T-helper 1 cell treated with Interleukin-12 subunit alpha and Interleukin-12 subunit beta and Interleukin-4 antibody, amounts not matched to agents 30 μg/mL and 1 μg/mL, for 36 hours (primary cell): ENCODE measurements around the gene EFNA2.
A peak's percentile ranks its signal among the peaks of the same experiment; 100 is the strongest.

Experiments used
- H3K27ac Mint-ChIP-seq: one replicate; pipeline ENCODE4 v1.8.0; 2021; ENCODE audit warnings: mild to moderate bottlenecking, mixed read lengths
- H3K27me3 Mint-ChIP-seq: one replicate; pipeline ENCODE4 v1.8.0; 2021; ENCODE audit warnings: low read depth, mixed read lengths
- H3K36me3 Mint-ChIP-seq: one replicate; pipeline ENCODE4 v1.8.0; 2021; ENCODE audit warnings: low read depth, mixed read lengths
- H3K4me1 Mint-ChIP-seq: one replicate; pipeline ENCODE4 v1.8.0; 2021; ENCODE audit warnings: low read depth, mixed read lengths
- H3K4me3 Mint-ChIP-seq: one replicate; pipeline ENCODE4 v1.8.0; 2021; ENCODE audit warnings: mild to moderate bottlenecking, moderate library complexity, mixed read lengths
- H3K9me3 Mint-ChIP-seq: one replicate; pipeline ENCODE4 v1.8.0; 2021; ENCODE audit warnings: mixed read lengths

Gene EFNA2

DNA sequence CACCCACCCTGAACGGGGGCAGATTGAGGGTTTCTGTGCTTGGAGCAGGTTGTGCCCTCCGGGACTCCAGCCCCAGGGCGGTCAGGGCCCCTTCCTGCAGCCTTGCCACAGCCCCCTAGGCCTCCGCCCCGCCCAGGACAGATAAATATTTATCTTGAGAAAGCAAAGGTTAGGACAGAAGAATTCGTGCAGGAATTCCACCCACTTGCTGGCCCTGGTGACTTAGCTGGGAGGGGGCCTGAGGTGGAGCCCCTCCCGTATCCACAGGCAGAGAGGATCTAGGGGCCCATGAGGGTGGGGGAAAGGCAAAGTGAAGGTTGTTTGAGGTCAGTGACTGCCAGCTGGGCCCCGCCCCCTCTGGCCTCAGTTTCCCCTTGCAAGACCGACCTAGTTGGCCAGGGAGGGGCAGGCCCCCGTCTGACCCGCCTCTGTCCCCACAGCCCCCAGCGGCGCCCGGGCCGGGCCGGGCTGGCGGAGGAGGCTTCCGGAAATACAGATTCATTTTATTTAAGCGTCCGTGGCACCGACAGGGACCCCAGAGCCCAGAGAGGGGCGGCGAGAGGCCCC lies 32.1 kb upstream of the EFNA2 start:
- H3K27ac Mint-ChIP-seq, result peak overlapping the region; percentile 85
- H3K27me3 Mint-ChIP-seq, result no peaks in the 10 kb centered on the region
- H3K36me3 Mint-ChIP-seq, result peaks cover 33% of the 10 kb centered on the region
- H3K9me3 Mint-ChIP-seq, result no peaks in the 10 kb centered on the region
- peaks cover 19% of the 10 kb centered on the region for H3K4me1 Mint-ChIP-seq
- H3K4me3 Mint-ChIP-seq, result peak overlapping the region; percentile 77

DNA sequence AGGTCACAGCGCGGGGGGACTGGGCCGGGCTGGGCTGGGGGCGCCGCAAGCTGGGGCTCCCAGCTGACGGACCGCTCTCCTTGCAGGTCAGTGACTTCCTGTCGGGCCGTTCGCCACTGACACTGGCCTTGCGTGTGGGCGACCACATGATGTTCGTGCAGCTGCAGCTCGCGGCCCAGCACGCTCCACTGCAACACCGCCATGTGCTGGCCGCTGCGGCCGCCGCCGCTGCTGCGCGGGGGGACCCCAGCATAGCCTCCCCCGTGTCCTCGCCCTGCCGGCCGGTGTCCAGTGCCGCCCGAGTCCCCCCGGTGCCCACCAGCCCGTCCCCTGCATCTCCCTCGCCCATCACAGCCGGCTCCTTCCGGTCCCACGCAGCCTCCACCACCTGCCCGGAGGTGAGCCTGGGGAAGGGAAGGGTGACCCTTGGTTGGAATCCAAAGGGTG lies 31.6 kb upstream of the EFNA2 start:
- no peaks in the 10 kb centered on the region for H3K27me3 Mint-ChIP-seq
- peak overlapping the region; percentile 55 for H3K27ac Mint-ChIP-seq
- H3K36me3 Mint-ChIP-seq, result peaks cover 38% of the 10 kb centered on the region
- H3K9me3 Mint-ChIP-seq, result no peaks in the 10 kb centered on the region
- peak overlapping the region; percentile 25 for H3K4me3 Mint-ChIP-seq
- H3K4me1 Mint-ChIP-seq, result peaks cover 23% of the 10 kb centered on the region

DNA sequence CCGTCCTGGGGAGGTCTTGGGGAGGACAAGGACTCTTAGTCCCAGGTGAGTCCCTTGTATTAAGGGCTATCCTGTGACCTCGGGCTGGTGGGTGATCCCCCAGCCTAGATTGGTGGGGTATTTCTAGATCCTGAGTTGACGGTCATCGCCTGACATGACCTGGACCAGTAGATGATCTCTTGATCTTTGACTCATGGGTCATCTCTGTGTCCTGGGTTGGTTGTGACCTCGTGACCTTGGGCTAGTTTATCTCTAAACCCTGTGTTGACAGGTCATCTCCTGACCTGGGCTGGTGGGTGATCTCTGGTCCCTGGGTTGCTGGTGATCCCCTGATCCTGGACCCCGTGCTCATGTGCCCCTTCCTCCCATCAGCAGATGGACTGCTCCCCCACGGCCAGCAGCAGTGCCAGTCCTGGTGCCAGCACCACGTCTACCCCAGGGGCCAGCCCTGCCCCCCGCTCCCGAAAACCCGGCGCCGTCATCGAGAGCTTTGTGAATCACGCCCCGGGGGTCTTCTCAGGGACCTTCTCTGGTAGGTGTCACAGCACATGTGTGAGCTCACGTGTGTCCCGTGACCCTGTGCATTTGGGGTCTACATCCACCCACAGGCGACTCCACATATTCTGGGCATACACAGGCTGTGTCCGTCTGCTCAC lies 31.0 kb upstream of the EFNA2 start:
- Mint-ChIP-seq H3K9me3 (no peaks in the 10 kb centered on the region), H3K36me3 (peaks cover 38% of the 10 kb centered on the region), H3K4me1 (peaks cover 27% of the 10 kb centered on the region), H3K27ac (peak overlapping the region; percentile 55), H3K4me3 (peak overlapping the region; percentile 25), H3K27me3 (no peaks in the 10 kb centered on the region)

DNA sequence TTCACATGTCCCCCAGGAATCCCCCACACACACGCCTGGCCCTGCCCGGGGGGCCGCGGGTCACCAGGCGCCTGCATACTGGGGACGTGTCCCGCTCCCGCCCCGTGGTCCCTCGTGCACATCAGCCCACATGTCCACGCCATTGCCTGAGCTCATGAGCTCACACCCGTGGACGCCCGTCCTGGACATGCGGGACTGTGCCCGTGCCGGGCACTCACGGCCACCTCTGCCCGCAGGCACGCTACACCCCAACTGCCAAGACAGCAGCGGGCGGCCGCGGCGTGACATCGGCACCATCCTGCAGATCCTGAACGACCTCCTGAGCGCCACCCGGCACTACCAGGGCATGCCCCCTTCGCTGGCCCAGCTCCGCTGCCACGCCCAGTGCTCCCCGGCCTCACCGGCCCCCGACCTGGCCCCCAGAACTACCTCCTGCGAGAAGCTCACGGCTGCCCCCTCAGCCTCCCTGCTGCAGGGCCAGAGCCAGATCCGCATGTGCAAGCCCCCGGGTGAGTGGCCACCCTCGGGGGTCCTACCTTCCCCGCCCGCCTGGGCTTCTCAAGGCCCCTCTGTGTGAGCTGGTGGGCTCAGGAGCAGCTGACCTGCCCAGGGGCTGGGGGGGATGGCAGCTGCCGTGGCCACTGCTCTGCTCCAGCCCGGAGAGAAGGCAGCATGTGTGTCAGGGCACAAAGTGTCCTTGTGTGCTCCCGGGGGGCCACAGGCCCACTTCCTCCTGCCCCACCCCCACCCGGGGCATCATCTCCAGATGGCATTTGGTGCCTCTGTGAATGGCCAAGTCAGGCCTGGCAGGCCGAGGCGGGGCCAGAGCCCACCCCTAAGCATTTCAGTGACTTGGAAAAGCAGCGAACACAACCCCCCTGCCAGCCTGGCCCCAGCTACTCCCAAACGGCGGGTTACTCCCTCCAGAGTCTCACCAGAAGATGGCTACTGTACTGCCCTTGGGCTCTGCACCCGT lies 30.2 kb upstream of the EFNA2 start:
- H3K27me3 Mint-ChIP-seq, result no peaks in the 10 kb centered on the region
- H3K4me1 Mint-ChIP-seq, result peaks cover 32% of the 10 kb centered on the region
- no peaks in the 10 kb centered on the region for H3K9me3 Mint-ChIP-seq
- no peak overlapping the region for H3K4me3 Mint-ChIP-seq
- peaks cover 36% of the 10 kb centered on the region for H3K36me3 Mint-ChIP-seq
- no peak overlapping the region for H3K27ac Mint-ChIP-seq

DNA sequence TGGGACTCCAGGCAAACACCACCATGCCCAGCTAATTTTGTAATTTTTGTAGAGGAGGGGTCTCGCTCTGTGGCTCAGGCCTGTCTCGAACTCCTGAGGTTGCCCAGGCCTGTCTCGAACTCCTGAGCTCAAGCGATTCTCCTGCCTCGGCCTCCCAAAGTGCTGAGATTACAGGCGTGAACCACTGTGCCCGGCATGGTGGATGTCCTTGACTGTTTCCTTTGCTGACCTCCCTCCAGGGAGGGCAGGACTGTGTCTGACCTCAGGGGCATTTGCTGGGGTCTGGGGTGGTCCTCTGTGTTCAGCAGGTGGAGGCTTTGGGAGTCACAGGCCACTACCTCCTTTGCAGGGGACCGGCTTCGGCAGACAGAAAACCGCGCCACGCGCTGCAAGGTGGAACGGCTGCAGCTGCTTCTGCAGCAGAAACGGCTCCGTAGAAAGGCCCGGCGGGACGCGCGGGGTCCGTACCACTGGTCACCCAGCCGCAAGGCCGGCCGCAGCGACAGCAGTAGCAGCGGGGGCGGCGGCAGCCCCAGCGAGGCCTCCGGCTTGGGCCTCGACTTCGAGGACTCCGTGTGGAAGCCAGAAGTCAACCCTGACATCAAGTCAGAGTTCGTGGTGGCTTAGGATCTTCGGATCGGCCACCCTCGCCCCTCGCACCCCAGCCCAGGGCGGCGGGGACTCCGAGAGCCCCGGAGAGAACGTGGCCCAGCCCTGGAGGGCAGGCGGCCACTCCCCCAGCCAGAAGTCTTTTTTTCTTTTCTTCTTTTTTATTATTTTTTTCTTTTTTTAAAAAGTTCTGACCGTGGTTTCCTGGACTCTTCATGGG lies 28.8 kb upstream of the EFNA2 start:
- peaks cover 39% of the 10 kb centered on the region for H3K4me1 Mint-ChIP-seq

DNA sequence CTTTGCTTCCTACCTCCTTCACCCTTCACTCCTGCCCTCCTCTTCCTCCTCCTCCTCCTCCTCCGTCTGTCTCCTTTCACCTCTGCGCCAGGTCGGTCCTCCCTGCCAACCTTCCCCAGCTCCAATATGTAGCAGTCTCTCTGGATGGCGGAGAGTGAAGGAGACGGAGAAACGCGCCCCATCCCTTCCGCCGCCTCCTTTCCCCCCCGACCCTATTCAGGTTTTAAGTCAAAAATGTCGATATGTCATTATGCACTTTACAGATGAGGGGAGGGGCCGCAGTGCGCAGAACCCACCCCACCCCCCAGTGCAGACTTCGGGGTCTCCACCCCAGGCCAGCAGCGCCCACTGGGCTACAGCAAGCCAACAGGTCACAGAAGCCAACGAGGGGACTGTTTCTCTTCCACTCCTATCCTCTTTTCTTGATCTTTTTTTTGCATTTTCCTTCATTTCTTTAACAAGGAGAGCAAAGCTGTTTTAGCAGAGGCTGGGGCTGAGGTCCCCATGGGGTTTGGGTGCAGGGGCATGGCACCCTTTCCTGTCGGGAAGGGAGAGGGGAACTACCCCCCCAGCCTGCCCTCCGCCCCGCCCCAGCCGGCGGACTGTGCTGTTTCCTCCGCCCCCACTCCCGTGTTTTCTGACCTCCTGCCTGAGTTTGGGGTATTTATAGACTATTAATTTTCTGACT lies 28.1 kb upstream of the EFNA2 start:
- H3K27me3 Mint-ChIP-seq, result no peaks in the 10 kb centered on the region
- peak overlapping the region; percentile 99 for H3K27ac Mint-ChIP-seq
- H3K9me3 Mint-ChIP-seq, result no peaks in the 10 kb centered on the region
- peaks cover 28% of the 10 kb centered on the region for H3K36me3 Mint-ChIP-seq
- H3K4me1 Mint-ChIP-seq, result peaks cover 40% of the 10 kb centered on the region
- H3K4me3 Mint-ChIP-seq, result peak overlapping the region; percentile 46

More for the DNA sequence above, 28.8 kb upstream of the EFNA2 start:
- no peaks in the 10 kb centered on the region for H3K9me3 Mint-ChIP-seq
- peak overlapping the region; percentile 50 for H3K27ac Mint-ChIP-seq
- peak overlapping the region; percentile 46 for H3K4me3 Mint-ChIP-seq
- peaks cover 31% of the 10 kb centered on the region for H3K36me3 Mint-ChIP-seq
- H3K27me3 Mint-ChIP-seq, result no peaks in the 10 kb centered on the region

DNA sequence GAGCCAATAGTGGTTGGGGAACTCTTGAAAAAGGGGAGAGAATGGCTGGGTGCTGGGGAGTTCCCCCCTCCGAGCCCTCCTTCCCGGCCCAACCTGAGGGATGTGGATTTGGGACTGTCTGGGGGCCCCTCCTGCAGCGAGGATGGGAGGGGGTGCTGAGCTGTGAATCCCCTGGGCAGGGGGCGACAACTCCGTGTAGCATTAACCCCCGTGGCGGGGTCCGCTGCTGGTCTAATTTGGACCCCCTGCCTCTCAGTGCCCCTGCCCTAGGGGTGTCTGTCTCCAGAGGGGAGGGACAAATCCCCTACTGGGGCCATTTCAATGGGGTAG lies 27.5 kb upstream of the EFNA2 start:
- Mint-ChIP-seq H3K36me3 (peaks cover 27% of the 10 kb centered on the region), H3K4me1 (peaks cover 41% of the 10 kb centered on the region), H3K9me3 (no peaks in the 10 kb centered on the region), H3K27ac (peak overlapping the region; percentile 99), H3K4me3 (peak overlapping the region; percentile 46), H3K27me3 (no peaks in the 10 kb centered on the region)

DNA sequence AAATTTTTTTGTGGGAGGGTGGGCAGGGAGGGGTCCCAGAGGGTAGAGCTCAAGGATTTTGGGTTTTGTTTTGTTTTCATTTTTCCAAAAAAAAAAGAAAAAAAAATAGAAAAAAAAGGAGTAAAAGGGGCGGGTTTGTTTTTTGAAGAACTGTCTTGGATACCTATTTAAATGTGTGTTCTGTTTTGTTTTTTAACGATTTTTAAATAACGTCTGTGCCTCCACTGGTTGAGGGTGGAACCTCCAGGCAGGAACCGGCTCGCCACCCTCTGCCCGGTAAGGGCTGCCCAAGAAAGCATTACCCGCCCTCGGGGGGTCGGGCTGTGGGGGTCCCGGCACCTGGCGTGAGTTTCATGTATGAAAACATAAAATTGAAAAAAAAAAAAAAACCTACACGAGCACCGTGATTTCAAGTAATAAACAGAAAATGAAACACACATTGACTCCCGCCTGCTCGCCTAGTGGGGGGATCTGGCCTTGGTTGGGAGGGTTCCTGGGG lies 26.9 kb upstream of the EFNA2 start:
- no peaks in the 10 kb centered on the region for H3K9me3 Mint-ChIP-seq
- peak overlapping the region; percentile 88 for H3K4me3 Mint-ChIP-seq
- peaks cover 39% of the 10 kb centered on the region for H3K4me1 Mint-ChIP-seq
- H3K27ac Mint-ChIP-seq, result peak overlapping the region; percentile 99
- peaks cover 22% of the 10 kb centered on the region for H3K36me3 Mint-ChIP-seq
- no peaks in the 10 kb centered on the region for H3K27me3 Mint-ChIP-seq

DNA sequence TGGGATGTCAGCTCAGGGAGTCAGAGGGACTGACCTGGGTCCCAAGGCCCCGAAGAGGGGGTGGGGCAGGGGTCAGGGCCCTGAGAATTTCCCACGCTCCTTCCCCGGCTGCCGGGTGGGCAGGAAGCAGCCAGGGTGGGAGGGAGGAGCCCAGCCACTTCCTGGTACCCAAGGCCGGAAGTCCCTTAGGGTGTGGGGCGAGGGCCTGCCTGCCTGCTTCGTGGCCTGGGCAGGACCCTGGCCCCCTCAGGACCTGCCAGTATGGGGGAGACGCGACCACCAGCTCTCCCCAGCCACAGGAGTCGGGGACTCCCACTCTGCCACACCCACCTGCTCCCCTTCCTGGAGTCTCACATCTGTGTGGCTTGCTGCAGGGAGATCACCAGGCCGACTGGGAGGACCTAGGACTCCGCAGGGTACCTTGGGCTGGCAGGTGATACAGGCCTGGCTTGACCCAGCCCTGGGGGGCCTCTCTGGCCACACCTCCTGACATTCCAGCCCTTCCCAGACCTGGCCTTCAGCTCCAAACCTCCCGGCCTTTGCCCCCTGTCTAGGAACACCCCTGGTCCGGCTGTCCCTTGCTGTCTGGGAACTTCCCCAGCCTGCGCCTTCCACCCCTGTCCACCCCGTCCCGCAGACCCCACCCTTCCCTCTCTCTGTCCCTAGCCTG lies 26.3 kb upstream of the EFNA2 start:
- Mint-ChIP-seq H3K4me3 (peak overlapping the region; percentile 88), H3K27ac (peak overlapping the region; percentile 99), H3K27me3 (no peaks in the 10 kb centered on the region), H3K4me1 (peaks cover 39% of the 10 kb centered on the region), H3K36me3 (peaks cover 22% of the 10 kb centered on the region), H3K9me3 (no peaks in the 10 kb centered on the region)

DNA sequence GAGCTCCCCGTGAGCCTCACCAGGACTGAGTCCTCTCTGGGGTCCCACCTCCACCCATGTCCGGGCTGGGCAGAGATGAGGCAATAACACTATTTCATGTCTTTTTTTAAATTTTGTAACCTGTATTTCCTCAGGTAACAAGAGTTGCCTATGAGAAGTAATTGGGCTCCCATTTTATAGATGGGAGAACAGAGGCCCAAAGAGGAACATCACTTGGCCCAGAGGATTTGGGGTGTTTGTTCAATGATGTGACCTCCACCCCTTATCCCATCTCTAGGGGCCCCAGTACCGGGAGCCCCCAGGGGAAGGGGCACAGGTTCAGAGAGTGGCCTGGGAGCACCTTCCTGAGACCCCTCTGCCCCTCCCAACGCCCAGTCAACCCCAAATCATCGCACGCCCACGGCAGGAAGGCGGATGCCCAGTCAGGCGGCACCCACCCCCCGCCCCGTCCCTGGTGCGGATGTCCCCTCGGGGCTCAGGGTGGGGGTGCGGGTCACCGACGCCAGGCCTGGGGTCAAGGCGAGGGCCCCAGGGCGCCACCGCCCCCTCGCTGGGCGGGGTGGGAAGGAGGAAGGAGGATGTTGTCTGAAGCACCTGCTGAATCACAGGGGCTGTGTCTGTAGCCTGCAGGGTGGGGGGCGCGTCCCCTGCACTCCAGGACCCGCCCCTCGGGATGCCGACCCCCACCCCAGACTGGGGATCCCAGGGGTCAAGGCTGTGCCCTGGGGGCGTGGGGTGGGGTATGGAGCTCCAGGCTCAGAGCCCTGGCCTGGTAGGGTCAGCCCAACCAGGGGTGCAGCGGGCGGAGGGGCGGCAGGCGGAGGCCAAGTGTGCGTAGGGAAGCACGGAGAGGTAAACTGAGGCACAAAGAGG lies 25.6 kb upstream of the EFNA2 start:
- H3K4me3 Mint-ChIP-seq, result peak overlapping the region; percentile 88
- peaks cover 17% of the 10 kb centered on the region for H3K36me3 Mint-ChIP-seq
- no peaks in the 10 kb centered on the region for H3K27me3 Mint-ChIP-seq
- peaks cover 35% of the 10 kb centered on the region for H3K4me1 Mint-ChIP-seq
- peak overlapping the region; percentile 99 for H3K27ac Mint-ChIP-seq
- H3K9me3 Mint-ChIP-seq, result no peaks in the 10 kb centered on the region

DNA sequence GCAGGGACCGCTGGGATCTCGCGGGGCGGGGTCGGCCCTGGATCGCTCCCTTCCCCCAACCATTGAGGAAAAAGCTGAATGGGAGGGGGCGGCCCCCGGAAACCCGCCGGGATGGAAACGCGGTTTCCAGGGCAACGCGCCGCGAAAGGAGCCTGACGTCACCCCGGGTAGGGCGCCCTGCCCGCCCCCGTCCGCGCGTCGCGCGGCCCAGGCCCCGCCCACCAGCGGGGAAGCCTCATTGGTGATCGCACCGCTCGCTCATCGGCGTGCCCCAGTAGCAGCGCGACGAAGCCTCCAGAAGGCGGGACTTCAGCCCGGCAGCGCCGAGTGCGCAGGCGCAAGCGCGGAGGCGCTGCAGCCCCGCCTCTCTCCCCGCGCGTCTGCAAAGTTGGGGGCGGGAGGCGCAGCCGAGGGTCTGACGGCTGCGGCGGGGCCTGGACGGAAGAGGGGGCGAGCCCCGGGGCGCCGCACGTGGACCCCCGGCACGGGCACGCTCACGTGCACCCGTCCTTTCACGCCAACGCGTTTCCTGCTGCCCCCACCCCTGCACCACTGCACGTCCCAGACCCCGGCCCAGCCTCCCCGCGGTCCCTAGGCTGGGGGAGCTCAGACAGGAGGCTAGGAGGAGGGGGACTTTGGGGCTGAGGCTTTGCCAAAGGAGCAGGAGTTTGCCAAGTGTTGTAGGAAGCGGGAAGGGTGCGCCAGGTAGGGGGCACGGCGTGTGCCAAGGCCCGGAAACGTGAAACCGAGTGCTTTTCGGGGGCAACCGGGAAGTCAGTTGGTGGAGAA lies 24.7 kb upstream of the EFNA2 start:
- Mint-ChIP-seq H3K4me1 (peaks cover 40% of the 10 kb centered on the region), H3K4me3 (peak overlapping the region; percentile 86), H3K36me3 (peaks cover 17% of the 10 kb centered on the region), H3K27ac (peak overlapping the region; percentile 80), H3K27me3 (no peaks in the 10 kb centered on the region), H3K9me3 (no peaks in the 10 kb centered on the region)

DNA sequence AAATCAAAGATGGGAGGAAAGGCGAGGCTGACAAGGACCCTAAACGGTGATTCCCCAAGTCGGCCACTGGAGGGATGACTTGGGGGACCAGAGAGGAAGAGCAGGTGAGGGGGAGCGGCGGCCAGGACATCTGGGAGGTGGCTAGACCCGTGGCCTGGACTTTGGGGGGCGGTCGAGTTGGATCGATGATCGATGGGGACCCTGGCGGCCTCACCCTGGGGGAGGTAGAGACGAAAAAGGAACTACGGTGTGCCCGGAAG lies 24.2 kb upstream of the EFNA2 start:
- Mint-ChIP-seq H3K4me1 (peaks cover 39% of the 10 kb centered on the region), H3K27ac (peak overlapping the region; percentile 80), H3K4me3 (peak overlapping the region; percentile 86), H3K9me3 (no peaks in the 10 kb centered on the region), H3K27me3 (no peaks in the 10 kb centered on the region), H3K36me3 (peaks cover 16% of the 10 kb centered on the region)
